ENCODE results near the gene B4GALNT2.
A peak's percentile ranks its signal among the peaks of the same experiment; 100 is the strongest.
"Not testable (repeated sequence)": the region's sequence is repeated elsewhere in the genome, so short reads cannot be mapped to it uniquely, and the experiment has no call there.

The B4GALNT2 gene

GRCh38 chr17:49132699-49133364 is at the start of gene B4GALNT2:
B4GALNT2 (plus strand) TSS chr17:49132769; CDS start chr17:49132793, 24 bp downstream.
- no peak for DNase-seq (ENCODE audit: low spot score)

GRCh38 chr17:49085046-49085445 is 47.5 kb upstream of the B4GALNT2 start:
- not testable (repeated sequence) for DNase-seq (ENCODE audit: low spot score)

GRCh38 chr17:49085565-49086315 is 46.8 kb upstream of the B4GALNT2 start:
- DNase-seq (ENCODE audit: low spot score): no peak

GRCh38 chr17:49086316-49086605 is 46.3 kb upstream of the B4GALNT2 start:
- DNase-seq (ENCODE audit: low spot score): no peak

GRCh38 chr17:49086649-49087048 is 45.9 kb upstream of the B4GALNT2 start:
- no peak for DNase-seq (ENCODE audit: low spot score)

GRCh38 chr17:49089094-49089493 is 43.5 kb upstream of the B4GALNT2 start:
- DNase-seq (ENCODE audit: low spot score): no peak

- no peak for DNase-seq (ENCODE audit: low spot score)
Measured at GRCh38 chr17:49090878-49091594, 41.5 kb upstream of the B4GALNT2 start.

- no peak for DNase-seq (ENCODE audit: low spot score)
Measured at GRCh38 chr17:49093131-49093530, 39.4 kb upstream of the B4GALNT2 start.

- DNase-seq (ENCODE audit: low spot score): no peak
Measured at GRCh38 chr17:49100601-49101000, 32.0 kb upstream of the B4GALNT2 start.

- no peak for DNase-seq (ENCODE audit: low spot score)
Measured at GRCh38 chr17:49101054-49101534, 31.5 kb upstream of the B4GALNT2 start.

- not testable (repeated sequence) for DNase-seq (ENCODE audit: low spot score)
Measured at GRCh38 chr17:49103360-49103759, 29.2 kb upstream of the B4GALNT2 start.

- DNase-seq (ENCODE audit: low spot score): no peak
Measured at GRCh38 chr17:49104511-49105074, 28.0 kb upstream of the B4GALNT2 start.

GRCh38 chr17:49106321-49107210 is 26.0 kb upstream of the B4GALNT2 start:
- DNase-seq (ENCODE audit: low spot score): no peak

GRCh38 chr17:49107211-49107557 is 25.4 kb upstream of the B4GALNT2 start:
- no peak for DNase-seq (ENCODE audit: low spot score)

- peak; percentile 54 for DNase-seq (ENCODE audit: low spot score)
Measured at GRCh38 chr17:49108318-49108717, 24.3 kb upstream of the B4GALNT2 start.

GRCh38 chr17:49110509-49110908 is 22.1 kb upstream of the B4GALNT2 start:
- no peak for DNase-seq (ENCODE audit: low spot score)

GRCh38 chr17:49111934-49112333 is 20.6 kb upstream of the B4GALNT2 start:
- no peak for DNase-seq (ENCODE audit: low spot score)

GRCh38 chr17:49112936-49113335 is 19.6 kb upstream of the B4GALNT2 start:
- no peak for DNase-seq (ENCODE audit: low spot score)

GRCh38 chr17:49114703-49115102 is 17.9 kb upstream of the B4GALNT2 start:
- no peak for DNase-seq (ENCODE audit: low spot score)

GRCh38 chr17:49117587-49118230 is 14.9 kb upstream of the B4GALNT2 start:
- no peak for DNase-seq (ENCODE audit: low spot score)

- DNase-seq (ENCODE audit: low spot score): no peak
Measured at GRCh38 chr17:49120166-49120565, 12.4 kb upstream of the B4GALNT2 start.
